Heart right ventricle (tissue), 16 donors: ENCODE data around the gene PRKN. TPM values are rescaled to one million over a fixed set of nuclear protein-coding genes. Genes with fewer than 3 reads are reported as not detected.

ENCODE experiments used
- ATAC-seq, 8 donors: fragments of 200-7000 bp; cut with Tn5 transposase; one replicate each; pipeline ENCODE4 v1.9.1; 2020; ENCODE audit warnings: mild to moderate bottlenecking in 8 of 8, moderate library complexity in 8 of 8, moderate number of reproducible peaks in 1 of 8
- DNase-seq, 2 donors: peaks; one replicate each; pipeline ENCODE4 v3.0.0-alpha.2; 2020
- H3K27ac ChIP-seq, 10 donors: fragments of 200-600 bp; sonication (generic) in 2 of 10; one replicate each; pipeline versions ENCODE4 v1.5.0 to v1.8.0; 2020 to 2022; ENCODE audit warnings: mild to moderate bottlenecking in 3 of 10
- H3K27me3 ChIP-seq, 7 donors: fragments of 200-600 bp; one replicate each; pipeline ENCODE4 v1.8.0; 2021 to 2022; ENCODE audit warnings: mild to moderate bottlenecking in 2 of 7
- H3K36me3 ChIP-seq, 9 donors: fragments of 200-600 bp; sonication (generic) in 1 of 9; one replicate each; pipeline versions ENCODE4 v1.5.0 to v1.8.0; 2020 to 2022; ENCODE audit warnings: mild to moderate bottlenecking in 2 of 9
- H3K4me1 ChIP-seq, 9 donors: fragments of 200-600 bp; sonication (generic) in 1 of 9; one replicate each; pipeline versions ENCODE4 v1.5.0 to v1.8.0; 2020 to 2022; ENCODE audit warnings: mild to moderate bottlenecking in 4 of 9
- H3K4me3 ChIP-seq, 10 donors: fragments of 200-600 bp; sonication (generic) in 2 of 10; one replicate each; pipeline versions ENCODE4 v1.5.0 to v1.8.0; 2020 to 2022; ENCODE audit warnings: mild to moderate bottlenecking in 7 of 10, moderate library complexity in 2 of 10
- H3K9me3 ChIP-seq, 11 donors: fragments of 200-600 bp in 10 of 11; sonication (generic) in 2 of 11; one replicate each; pipeline versions ENCODE4 v1.5.0 to v1.8.0; 2013 to 2022; ENCODE audit warnings: mild to moderate bottlenecking in 2 of 11, control low read depth in 1 of 11, moderate library complexity in 1 of 11
- WGBS, 2 donors: extraction: QIAGEN DNeasy Blood & Tissue Kit; methylation state at CpG; one replicate each; pipeline ENCODE4 v1.1.7; 2013; ENCODE audit warnings: inconsistent platforms in 1 of 2; 5-methylcytosine and 5-hydroxymethylcytosine counted together
- intact Hi-C, 10 donors: fragments of 100-400 bp; cut with DNase I; formaldehyde crosslinking; loops; one replicate each; pipeline versions ENCODE4 v1.11.1 to v1.14.2; 2022
- polyA plus RNA-seq, 2 donors: library from polyadenylated mRNA; stranded (reverse); fragments of 200-250 nt; gene quantifications; one replicate each; pipeline ENCODE4 v1.2.3, GENCODE V29; 2013
- total RNA-seq, 10 donors: library from RNA; stranded (reverse); fragmentation: NEBNext Ultra II Directional in 3 of 10; extraction: Animal tissue kit (Norgen Biotek cat#: 25700) in 3 of 10; gene quantifications; one replicate each; pipeline versions ENCODE4 v1.2.1 to v1.2.4, GENCODE V29; 2021 to 2023
- TF ChIP-seq, protein P1 (sequence below), 9 donors: fragments of 200-600 bp; sonication (generic) in 2 of 9; IDR thresholded peaks; one replicate each; pipeline versions ENCODE4 v1.5.0 to v1.8.0; 2021 to 2022; ENCODE audit warnings: antibody characterized with exemption in 9 of 9, mild to moderate bottlenecking in 5 of 9, moderate library complexity in 1 of 9
- donor health status: Arrhythmogenic right ventricular cardiomyopathy.
- donor health status: ischemic (EF 13 %, LVEDD 7.1; RV severe dilation, severe dysfunction).
- donor health status: healthy with polysubstance abuse.
- donor health status: DM: no; HTN: yes; CAD: no.
- donor health status: DM: no; HTN: no; CAD: no.
- donor health status: ischemic (EF 25% LVEDD 6.9; RV normal size, moderate dysfunction).
- donor health status: ischemic (EF 25% LVEDD 5.7; RV mildly dilated, moderate dysfunction).
- donor health status: healthy.
- donor health status: DM: yes; HTN: yes; CAD: no.
- donor health status: Ischemic cardiomyopathy.
- donor health status: ischemic (EF 35%, LVEDD 5.7; RV mildly dilated, moderate dysfunction).
- donor health status: nonischemic (EF 11% LVEDD 7.7; RV severe dilation, severe dysfunction).
- donor health status: DM: yes; HTN: yes; CAD: no.
- donor health status: PGD.
- donor health status: ischemic (EF 29% LVEDD 5.4; RV normal size, mild dysfunction).
- donor health status: nonischemic (EF 23%, LVEDD 6.1; RV moderate dilation, normal function).

PRKN gene
- total and polyA plus RNA-seq, 12 donors: 2.3 to 27.7 (median 26.3) TPM

DNA sequence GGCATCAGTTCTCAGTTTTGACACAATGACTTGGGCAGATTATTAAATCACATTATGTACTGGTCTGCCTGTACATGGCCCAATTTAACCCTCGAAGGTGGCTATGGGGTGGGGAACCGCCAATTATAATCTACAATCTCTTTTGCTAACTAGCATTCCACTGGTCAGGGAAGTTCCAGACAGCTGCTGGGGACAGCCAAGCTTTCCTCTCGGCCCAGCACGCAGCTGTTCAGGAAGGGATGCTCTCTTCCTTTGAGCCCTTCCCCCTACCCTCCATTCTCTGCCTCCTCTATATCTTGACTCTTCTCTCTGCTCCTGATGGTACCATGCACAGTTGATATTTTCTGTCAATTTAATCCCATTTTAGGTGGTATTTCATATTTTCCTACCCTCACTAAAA, 1220.2 kb downstream of the PRKN start:
- WGBS, 2 donors: 23 to 27% methylated on average over 4 of the region's 4 CpGs
- H3K4me3 ChIP-seq: no peak overlapping the region
- intact Hi-C loops: no loop called here

DNA sequence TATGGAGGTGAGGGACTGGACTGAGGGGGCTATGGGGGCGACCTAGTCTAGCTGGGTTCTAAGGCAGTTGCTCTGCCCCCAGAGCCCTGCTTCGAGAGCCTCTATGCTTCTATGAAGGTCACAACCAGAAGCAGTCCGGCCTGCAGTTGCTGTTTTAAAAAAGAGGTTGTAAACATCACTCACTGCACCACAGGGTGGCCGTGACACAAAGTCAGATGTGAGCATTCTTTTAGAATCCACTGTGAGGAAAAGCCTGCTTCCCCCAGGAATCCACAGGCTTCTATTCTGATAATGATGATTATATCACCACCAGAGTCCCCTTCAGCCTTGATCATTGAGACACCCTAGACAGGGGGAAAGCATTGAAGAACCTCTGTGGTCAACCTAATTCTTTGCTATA, 1224.0 kb downstream of the PRKN start:
- Histone ChIP-seq H3K4me3 (no peak overlapping the region), H3K36me3 (no peaks in the 10 kb centered on the region), H3K27me3 (no peaks in the 10 kb centered on the region), H3K4me1 (peaks cover 0 to 11% (median 0%) of the 10 kb centered on the region in 9 donors), H3K9me3 (no peaks in the 10 kb centered on the region), H3K27ac (no peak overlapping the region)
- TF ChIP-seq, protein P1, sequence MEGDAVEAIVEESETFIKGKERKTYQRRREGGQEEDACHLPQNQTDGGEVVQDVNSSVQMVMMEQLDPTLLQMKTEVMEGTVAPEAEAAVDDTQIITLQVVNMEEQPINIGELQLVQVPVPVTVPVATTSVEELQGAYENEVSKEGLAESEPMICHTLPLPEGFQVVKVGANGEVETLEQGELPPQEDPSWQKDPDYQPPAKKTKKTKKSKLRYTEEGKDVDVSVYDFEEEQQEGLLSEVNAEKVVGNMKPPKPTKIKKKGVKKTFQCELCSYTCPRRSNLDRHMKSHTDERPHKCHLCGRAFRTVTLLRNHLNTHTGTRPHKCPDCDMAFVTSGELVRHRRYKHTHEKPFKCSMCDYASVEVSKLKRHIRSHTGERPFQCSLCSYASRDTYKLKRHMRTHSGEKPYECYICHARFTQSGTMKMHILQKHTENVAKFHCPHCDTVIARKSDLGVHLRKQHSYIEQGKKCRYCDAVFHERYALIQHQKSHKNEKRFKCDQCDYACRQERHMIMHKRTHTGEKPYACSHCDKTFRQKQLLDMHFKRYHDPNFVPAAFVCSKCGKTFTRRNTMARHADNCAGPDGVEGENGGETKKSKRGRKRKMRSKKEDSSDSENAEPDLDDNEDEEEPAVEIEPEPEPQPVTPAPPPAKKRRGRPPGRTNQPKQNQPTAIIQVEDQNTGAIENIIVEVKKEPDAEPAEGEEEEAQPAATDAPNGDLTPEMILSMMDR (IDR thresholded peaks at IDR 0.05): no peak
- WGBS, 2 donors: 78 to 84% methylated on average over 4 of the region's 4 CpGs
- DNase-seq: no peak
- ATAC-seq: no peak
- intact Hi-C loops: no loop called here

More for the DNA sequence above, 1220.2 kb downstream of the PRKN start:
- TF ChIP-seq, protein P1 (IDR thresholded peaks at IDR 0.05): no peak
- Histone ChIP-seq H3K9me3 (no peaks in the 10 kb centered on the region), H3K4me1 (peaks cover 0 to 14% (median 0%) of the 10 kb centered on the region in 9 donors), H3K27ac (no peak overlapping the region), H3K36me3 (no peaks in the 10 kb centered on the region), H3K27me3 (no peaks in the 10 kb centered on the region)
- no peak for DNase-seq
- ATAC-seq: peak in 2 of 8 donors; percentile 42 to 64

DNA sequence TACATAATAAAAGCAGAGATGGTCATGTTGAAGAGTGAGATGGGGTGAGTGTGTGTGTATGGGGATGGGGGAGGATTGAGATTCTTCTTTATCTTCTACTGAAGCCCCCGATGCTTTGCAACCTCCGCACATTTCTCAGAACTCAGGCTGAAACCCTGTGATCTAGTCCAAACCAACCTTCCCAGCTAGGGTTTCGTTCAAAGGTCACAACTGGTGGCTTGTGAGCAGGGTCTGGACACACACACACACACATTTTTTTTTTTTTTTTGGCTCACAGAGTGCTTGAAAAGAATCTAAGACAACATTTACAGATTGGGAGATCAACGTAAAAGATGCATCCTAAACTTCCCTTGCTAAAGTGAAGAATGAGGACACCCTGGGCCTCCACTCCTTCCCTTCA, 1228.7 kb downstream of the PRKN start:
- DNase-seq (no peak), ATAC-seq (no peak)
- Histone ChIP-seq H3K27me3 (no peaks in the 10 kb centered on the region), H3K4me1 (no peaks in the 10 kb centered on the region), H3K36me3 (no peaks in the 10 kb centered on the region), H3K4me3 (no peak overlapping the region), H3K27ac (no peak overlapping the region), H3K9me3 (peaks cover 0 to 6% (median 0%) of the 10 kb centered on the region in 11 donors)
- TF ChIP-seq, protein P1 (IDR thresholded peaks at IDR 0.05): no peak
- intact Hi-C loops: loop anchor here in 5 of 10 donors (5.0 to 10.0 kb wide), 3 partner anchors 77 to 84 kb away; no protein-coding TSS in a partner anchor
- 91 to 95% methylated on average over 4 of the region's 4 CpGs for WGBS, 2 donors

DNA sequence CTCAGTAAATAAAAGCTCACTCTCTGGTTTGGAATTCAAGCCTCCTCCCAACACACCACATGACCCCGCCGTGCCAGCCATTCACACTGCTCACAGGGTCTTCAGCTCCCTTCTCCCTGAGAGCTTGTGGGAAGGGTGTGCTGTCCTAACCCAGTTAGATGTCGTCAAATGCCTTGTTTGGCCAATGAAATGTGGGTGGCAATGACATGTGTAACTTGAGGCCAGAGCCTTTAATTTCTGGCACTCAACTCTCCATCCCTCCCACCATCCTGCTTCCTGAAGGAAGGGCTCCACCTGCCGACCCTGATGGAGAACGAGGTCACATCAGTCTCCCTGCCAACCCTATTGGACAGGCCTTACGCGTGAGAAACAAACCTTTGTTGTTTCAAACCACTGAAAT, 1229.2 kb downstream of the PRKN start:
- intact Hi-C loops: loop anchor here in 5 of 10 donors (5.0 to 10.0 kb wide), 3 partner anchors 76 to 84 kb away; no protein-coding TSS in a partner anchor
- no peak overlapping the region for H3K27ac ChIP-seq
- DNase-seq (peak in 1 of 2 donors; percentile 18), ATAC-seq (peak; percentile 11 to 81 (median 76))
- peaks cover 0 to 6% (median 0%) of the 10 kb centered on the region in 11 donors for H3K9me3 ChIP-seq
- H3K4me3 ChIP-seq: no peak overlapping the region
- H3K36me3 ChIP-seq: no peaks in the 10 kb centered on the region
- no peaks in the 10 kb centered on the region for H3K4me1 ChIP-seq
- no peaks in the 10 kb centered on the region for H3K27me3 ChIP-seq
- TF ChIP-seq, protein P1 (IDR thresholded peaks at IDR 0.05): peak in 8 of 9 donors; percentile 16 to 57 (median 44)
- 40 to 49% methylated on average over 7 of the region's 7 CpGs for WGBS, 2 donors
